Osteocyte (in vitro differentiated cells): ENCODE measurements around the gene ZC3H10. TPM values are rescaled to one million over a fixed set of nuclear protein-coding genes. Genes with fewer than 3 reads are reported as not detected.
"Not testable (repeated sequence)": the region's sequence is repeated elsewhere in the genome, so short reads cannot be mapped to it uniquely, and the experiment has no call there.

Source experiments
- DNase-seq: peaks from one replicate; pipeline ENCODE4 v3.0.0; 2021; ENCODE audit warnings: mixed read lengths; ENCODE audit not compliant: unreplicated experiment; ENCODE audit errors: extremely low spot score
- H3K27ac Mint-ChIP-seq: one replicate; pipeline ENCODE4 v1.8.0; 2021; ENCODE audit warnings: mild to moderate bottlenecking, mixed read lengths; ENCODE audit not compliant: unreplicated experiment
- H3K27me3 Mint-ChIP-seq: one replicate; pipeline ENCODE4 v1.8.0; 2021; ENCODE audit warnings: mixed read lengths; ENCODE audit not compliant: unreplicated experiment
- H3K36me3 Mint-ChIP-seq: one replicate; pipeline ENCODE4 v1.8.0; 2021; ENCODE audit warnings: mixed read lengths; ENCODE audit not compliant: unreplicated experiment
- H3K4me1 Mint-ChIP-seq: one replicate; pipeline ENCODE4 v1.8.0; 2021; ENCODE audit warnings: mixed read lengths; ENCODE audit not compliant: unreplicated experiment
- H3K4me3 Mint-ChIP-seq: one replicate; pipeline ENCODE4 v1.8.0; 2021; ENCODE audit warnings: mild to moderate bottlenecking, moderate library complexity, mixed read lengths; ENCODE audit not compliant: unreplicated experiment
- H3K9me3 Mint-ChIP-seq: one replicate; pipeline ENCODE4 v1.8.0; 2021; ENCODE audit warnings: mixed read lengths; ENCODE audit not compliant: unreplicated experiment
- total RNA-seq: library from RNA; stranded (reverse); gene quantifications from 2 replicates; pipeline ENCODE4 v1.2.1, GENCODE V29; 2021
- TF ChIP-seq, protein P1 (sequence below): fragments of 200-600 bp; sonication (generic); IDR thresholded peaks from 2 replicates; pipeline ENCODE4 v1.5.0; 2021; ENCODE audit warnings: antibody characterized with exemption, mild to moderate bottlenecking, moderate library complexity

ZC3H10 gene
- total RNA-seq, 1 donor from 2014 or later: 11.8 TPM

GRCh38 chr12:56116267-56117081 lies 1.6 kb upstream of the ZC3H10 start, which contains the start of gene RPL41:
TSS of gene RPL41 (plus strand) at chr12:56116633.
- Mint-ChIP-seq H3K27ac (peak within 1 kb of the TSS; percentile 98), H3K27me3 (no peaks in the 10 kb centered on the region), H3K4me3 (peak within 1 kb of the TSS; percentile 99), H3K4me1 (peaks cover 36% of the 10 kb centered on the region), H3K36me3 (peaks cover 35% of the 10 kb centered on the region), H3K9me3 (no peaks in the 10 kb centered on the region)
- DNase-seq: peak; percentile 97
- TF ChIP-seq, protein P1, sequence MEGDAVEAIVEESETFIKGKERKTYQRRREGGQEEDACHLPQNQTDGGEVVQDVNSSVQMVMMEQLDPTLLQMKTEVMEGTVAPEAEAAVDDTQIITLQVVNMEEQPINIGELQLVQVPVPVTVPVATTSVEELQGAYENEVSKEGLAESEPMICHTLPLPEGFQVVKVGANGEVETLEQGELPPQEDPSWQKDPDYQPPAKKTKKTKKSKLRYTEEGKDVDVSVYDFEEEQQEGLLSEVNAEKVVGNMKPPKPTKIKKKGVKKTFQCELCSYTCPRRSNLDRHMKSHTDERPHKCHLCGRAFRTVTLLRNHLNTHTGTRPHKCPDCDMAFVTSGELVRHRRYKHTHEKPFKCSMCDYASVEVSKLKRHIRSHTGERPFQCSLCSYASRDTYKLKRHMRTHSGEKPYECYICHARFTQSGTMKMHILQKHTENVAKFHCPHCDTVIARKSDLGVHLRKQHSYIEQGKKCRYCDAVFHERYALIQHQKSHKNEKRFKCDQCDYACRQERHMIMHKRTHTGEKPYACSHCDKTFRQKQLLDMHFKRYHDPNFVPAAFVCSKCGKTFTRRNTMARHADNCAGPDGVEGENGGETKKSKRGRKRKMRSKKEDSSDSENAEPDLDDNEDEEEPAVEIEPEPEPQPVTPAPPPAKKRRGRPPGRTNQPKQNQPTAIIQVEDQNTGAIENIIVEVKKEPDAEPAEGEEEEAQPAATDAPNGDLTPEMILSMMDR: no peak

DNA sequence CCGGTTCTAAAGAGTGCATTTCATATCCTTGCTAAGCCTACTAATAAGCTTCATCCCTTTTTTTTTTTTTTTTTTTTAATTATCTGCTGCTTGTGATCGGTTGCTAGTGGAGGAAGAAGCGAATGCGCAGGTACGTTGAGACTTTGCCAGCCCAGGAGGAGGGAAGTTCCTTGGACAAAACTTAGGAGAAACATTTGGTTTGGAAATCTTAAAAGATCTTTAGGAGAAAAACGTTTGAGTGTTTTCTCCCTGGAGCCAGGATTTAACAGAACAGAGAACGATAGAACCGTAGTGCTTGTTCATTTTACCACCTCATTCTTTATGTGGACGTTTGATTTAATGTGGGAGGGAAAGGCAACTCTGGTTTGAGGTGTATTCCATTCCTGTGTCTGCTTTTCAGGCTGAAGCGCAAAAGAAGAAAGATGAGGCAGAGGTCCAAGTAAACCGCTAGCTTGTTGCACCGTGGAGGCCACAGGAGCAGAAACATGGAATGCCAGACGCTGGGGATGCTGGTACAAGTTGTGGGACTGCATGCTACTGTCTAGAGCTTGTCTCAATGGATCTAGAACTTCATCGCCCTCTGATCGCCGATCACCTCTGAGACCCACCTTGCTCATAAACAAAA lies 872 bp upstream of the ZC3H10 start:
- H3K27me3 Mint-ChIP-seq, H3K9me3 Mint-ChIP-seq: not testable (repeated sequence)
- H3K27ac Mint-ChIP-seq: peak overlapping the region; percentile 98

DNA sequence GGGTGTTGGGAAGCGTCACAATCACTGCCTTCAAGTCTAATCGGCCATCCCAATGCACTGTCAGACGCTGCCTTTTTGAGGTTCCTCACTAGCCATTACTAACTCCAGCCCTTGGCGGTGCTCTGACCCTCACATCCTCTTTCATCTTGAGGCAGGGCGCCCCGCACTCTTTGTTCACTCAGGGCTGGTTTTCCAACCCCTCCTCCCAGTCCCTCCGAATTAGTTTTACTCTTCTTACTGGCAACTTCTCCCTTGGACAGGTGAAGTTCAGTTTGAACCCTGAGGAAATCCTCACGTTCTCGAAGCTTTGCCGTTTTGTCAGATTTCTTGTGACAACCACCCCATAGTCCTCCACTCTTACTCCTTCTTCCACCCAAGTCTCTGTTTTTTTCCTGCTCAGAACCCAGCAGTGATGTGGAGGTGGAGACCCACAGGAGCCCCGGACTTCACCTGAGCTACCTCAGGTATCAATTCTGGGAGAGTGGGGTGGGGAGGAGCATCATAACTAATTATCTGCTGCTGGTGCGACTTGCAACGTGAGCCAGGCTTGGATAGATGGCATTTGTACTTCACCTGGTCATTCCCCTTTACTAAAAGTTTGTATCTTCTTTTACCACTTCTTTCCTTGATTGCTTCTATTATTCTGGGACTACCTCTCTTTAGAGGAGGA lies 757 bp downstream of the ZC3H10 start:
- H3K4me3 Mint-ChIP-seq: peak overlapping the region; percentile 99
- TF ChIP-seq, protein P1: no peak
- H3K27me3 Mint-ChIP-seq: no peaks in the 10 kb centered on the region
- no peaks in the 10 kb centered on the region for H3K9me3 Mint-ChIP-seq
- peak overlapping the region; percentile 98 for H3K27ac Mint-ChIP-seq
- H3K36me3 Mint-ChIP-seq: peaks cover 23% of the 10 kb centered on the region
- DNase-seq: no peak
- peaks cover 36% of the 10 kb centered on the region for H3K4me1 Mint-ChIP-seq

More for the DNA sequence above, 872 bp upstream of the ZC3H10 start:
- H3K4me1 Mint-ChIP-seq: peaks cover 36% of the 10 kb centered on the region
- H3K36me3 Mint-ChIP-seq: peaks cover 33% of the 10 kb centered on the region
- DNase-seq: not testable (repeated sequence)
- peak overlapping the region; percentile 99 for H3K4me3 Mint-ChIP-seq

- Mint-ChIP-seq H3K9me3 (no peaks in the 10 kb centered on the region), H3K36me3 (peaks cover 21% of the 10 kb centered on the region), H3K4me1 (peaks cover 36% of the 10 kb centered on the region), H3K27me3 (no peaks in the 10 kb centered on the region), H3K27ac (peak overlapping the region; percentile 98), H3K4me3 (peak overlapping the region; percentile 99)
- no peak for DNase-seq
- TF ChIP-seq, protein P1: peak; percentile 78
These were observed 1.3 kb downstream of the ZC3H10 start for GRCh38 chr12:56119361-56119796.

GRCh38 chr12:56120158-56120846 lies 2.2 kb downstream of the ZC3H10 start:
- Mint-ChIP-seq H3K27me3 (no peaks in the 10 kb centered on the region), H3K36me3 (peaks cover 21% of the 10 kb centered on the region), H3K4me3 (no peak overlapping the region), H3K27ac (peak overlapping the region; percentile 71), H3K4me1 (peaks cover 33% of the 10 kb centered on the region), H3K9me3 (no peaks in the 10 kb centered on the region)
- TF ChIP-seq, protein P1: no peak
- DNase-seq: no peak
